OCI-LY1 (cell line): ENCODE measurements around the gene SMIM41.

Source experiments
- CTCF ChIP-seq: fragments of 200-600 bp; sonication (generic), shearing (Covaris generic); IDR thresholded peaks from 2 replicates; pipeline ENCODE4 v1.5.1; 2017; ENCODE audit warnings: mild to moderate bottlenecking, antibody characterized with exemption, low read length, moderate library complexity, mixed read lengths
- EZH2 ChIP-seq: fragments of 200-600 bp; sonication (generic), shearing (Covaris generic); IDR thresholded peaks from 2 replicates; pipeline ENCODE4 v1.8.0; 2017; ENCODE audit warnings: borderline replicate concordance, mixed run types, mild to moderate bottlenecking, antibody characterized with exemption, low read length, moderate library complexity, mixed read lengths

- TF ChIP-seq CTCF (no peak), EZH2 (no peak)
Observed at GRCh38 chr12:52149182-52149641, 69.7 kb downstream of the SMIM41 start.
